ENCODE results near the gene RNF2.

RNF2 gene

DNA sequence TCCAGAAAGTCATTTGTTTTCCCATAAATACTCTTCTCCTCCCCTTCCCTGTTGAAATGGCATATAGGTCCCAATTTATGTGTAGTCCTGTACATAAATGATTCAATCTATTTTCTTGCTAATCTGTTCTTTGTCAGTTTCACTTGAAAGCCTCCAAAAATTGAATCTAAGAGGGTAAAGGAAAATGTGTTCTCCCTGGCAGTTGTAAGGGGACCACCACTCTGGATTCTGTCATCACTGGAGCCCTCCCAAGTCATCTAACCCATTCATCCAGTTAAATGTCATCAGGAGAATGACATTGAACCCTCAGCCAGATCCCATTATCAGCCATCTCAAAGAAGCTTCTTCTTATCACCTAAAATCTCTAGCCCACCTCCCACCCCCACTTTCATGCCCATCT lies 35.0 kb upstream of the RNF2 start:
- no peak overlapping the region for H2BK15ac ChIP-seq (ENCODE audit: low read length)
- no peak overlapping the region for H4K8ac ChIP-seq (ENCODE audit: low read depth, low read length)
- no peak overlapping the region for H3K4me3 ChIP-seq (ENCODE audit: low read length in 2 of 2)
- no peaks in the 10 kb centered on the region for H3K36me3 ChIP-seq (replicated peaks in 1 of 2; ENCODE audit: control insufficient read depth in 2 of 2, insufficient read depth in 2 of 2, low read length in 2 of 2)
- no peak overlapping the region for H3K27ac ChIP-seq (replicated peaks; ENCODE audit: low read length)
- no peak overlapping the region for H4K91ac ChIP-seq (ENCODE audit: low read depth, low read length, poor library complexity)
- no peak overlapping the region for H3K23ac ChIP-seq (ENCODE audit: low read depth, low read length, poor library complexity)
- no peaks in the 10 kb centered on the region for H3K9me3 ChIP-seq (replicated peaks in 1 of 2; ENCODE audit: control insufficient read depth in 2 of 2, insufficient read depth in 1 of 2, low read depth in 1 of 2, low read length in 2 of 2)
- H3K18ac ChIP-seq (ENCODE audit: low read length) = no peak overlapping the region
- no peak overlapping the region for H2BK120ac ChIP-seq (ENCODE audit: low read depth, low read length)
- H3K79me1 ChIP-seq (ENCODE audit: low read depth, low read length) = no peaks in the 10 kb centered on the region
- no peak overlapping the region for H3K14ac ChIP-seq (ENCODE audit: low read length)
- H2BK5ac ChIP-seq (ENCODE audit: low read length) = no peak overlapping the region
- H3K4me2 ChIP-seq (ENCODE audit: insufficient read depth, low read length, poor library complexity, severe bottlenecking) = no peak overlapping the region
- no peak overlapping the region for H2AK5ac ChIP-seq (ENCODE audit: low read depth, low read length)
- no peak for DNase-seq (ENCODE audit: low spot score)
- no peaks in the 10 kb centered on the region for H3K4me1 ChIP-seq (ENCODE audit: control insufficient read depth in 2 of 2, insufficient read depth in 1 of 2, low read depth in 1 of 2, low read length in 2 of 2)
- no peaks in the 10 kb centered on the region for H3K27me3 ChIP-seq (ENCODE audit: control insufficient read depth in 3 of 3, insufficient read depth in 3 of 3, low read depth in 1 of 3, low read length in 3 of 3)
- no peak overlapping the region for H2AFZ ChIP-seq (ENCODE audit: low read length)
- H3K9ac ChIP-seq (ENCODE audit: low read depth, low read length, poor library complexity) = no peak overlapping the region
- no peak overlapping the region for H3K4ac ChIP-seq (ENCODE audit: low read length)
- no peak overlapping the region for H2BK12ac ChIP-seq (ENCODE audit: low read length)

DNA sequence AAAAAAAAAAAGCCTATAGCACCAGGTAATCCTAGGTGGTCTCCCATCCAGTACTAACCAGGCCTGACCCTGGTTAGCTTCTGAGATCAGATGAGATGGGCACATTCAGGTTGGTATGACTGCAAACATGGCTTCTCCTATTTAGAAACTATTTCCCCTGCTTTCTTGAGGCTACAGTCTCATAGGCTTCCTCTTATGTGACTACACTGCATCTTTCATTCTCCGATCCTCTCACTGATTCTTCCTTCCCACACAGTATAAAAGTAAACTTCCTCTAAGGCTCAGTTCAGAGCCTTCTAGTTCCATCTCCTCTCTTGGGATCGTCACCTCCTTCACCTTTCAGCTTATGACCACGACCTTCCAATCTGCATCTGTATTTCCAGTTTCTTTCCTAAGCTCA lies 30.4 kb upstream of the RNF2 start:
- no peaks in the 10 kb centered on the region for H3K27me3 ChIP-seq (ENCODE audit: control insufficient read depth in 3 of 3, insufficient read depth in 3 of 3, low read depth in 1 of 3, low read length in 3 of 3)
- H2AFZ ChIP-seq (ENCODE audit: low read length) = no peak overlapping the region
- no peak overlapping the region for H3K23ac ChIP-seq (ENCODE audit: low read depth, low read length, poor library complexity)
- H3K4me1 ChIP-seq (ENCODE audit: control insufficient read depth in 2 of 2, insufficient read depth in 1 of 2, low read depth in 1 of 2, low read length in 2 of 2) = no peaks in the 10 kb centered on the region
- WGBS, 2 donors (ENCODE audit: extremely low coverage in 2 of 2, insufficient read length in 2 of 2, insufficient replicate concordance in 1 of 2) = no CpG with 5 or more reads among the region's 3 CpGs
- no peak overlapping the region for H4K8ac ChIP-seq (ENCODE audit: low read depth, low read length)
- H3K9me3 ChIP-seq (replicated peaks in 1 of 2; ENCODE audit: control insufficient read depth in 2 of 2, insufficient read depth in 1 of 2, low read depth in 1 of 2, low read length in 2 of 2) = no peaks in the 10 kb centered on the region
- no peak overlapping the region for H3K4ac ChIP-seq (ENCODE audit: low read length)
- no peak overlapping the region for H2BK5ac ChIP-seq (ENCODE audit: low read length)
- no peak overlapping the region for H2BK120ac ChIP-seq (ENCODE audit: low read depth, low read length)
- H3K27ac ChIP-seq (replicated peaks; ENCODE audit: low read length) = no peak overlapping the region
- no peak overlapping the region for H3K9ac ChIP-seq (ENCODE audit: low read depth, low read length, poor library complexity)
- H3K14ac ChIP-seq (ENCODE audit: low read length) = no peak overlapping the region
- H2AK5ac ChIP-seq (ENCODE audit: low read depth, low read length) = no peak overlapping the region
- H3K79me1 ChIP-seq (ENCODE audit: low read depth, low read length) = no peaks in the 10 kb centered on the region
- no peaks in the 10 kb centered on the region for H3K36me3 ChIP-seq (replicated peaks in 1 of 2; ENCODE audit: control insufficient read depth in 2 of 2, insufficient read depth in 2 of 2, low read length in 2 of 2)
- H3K18ac ChIP-seq (ENCODE audit: low read length) = no peak overlapping the region
- no peak overlapping the region for H2BK12ac ChIP-seq (ENCODE audit: low read length)
- H3K4me3 ChIP-seq (ENCODE audit: low read length in 2 of 2) = no peak overlapping the region
- DNase-seq (ENCODE audit: low spot score) = no peak
- no peak overlapping the region for H2BK15ac ChIP-seq (ENCODE audit: low read length)
- H4K91ac ChIP-seq (ENCODE audit: low read depth, low read length, poor library complexity) = no peak overlapping the region
- no peak overlapping the region for H3K4me2 ChIP-seq (ENCODE audit: insufficient read depth, low read length, poor library complexity, severe bottlenecking)

DNA sequence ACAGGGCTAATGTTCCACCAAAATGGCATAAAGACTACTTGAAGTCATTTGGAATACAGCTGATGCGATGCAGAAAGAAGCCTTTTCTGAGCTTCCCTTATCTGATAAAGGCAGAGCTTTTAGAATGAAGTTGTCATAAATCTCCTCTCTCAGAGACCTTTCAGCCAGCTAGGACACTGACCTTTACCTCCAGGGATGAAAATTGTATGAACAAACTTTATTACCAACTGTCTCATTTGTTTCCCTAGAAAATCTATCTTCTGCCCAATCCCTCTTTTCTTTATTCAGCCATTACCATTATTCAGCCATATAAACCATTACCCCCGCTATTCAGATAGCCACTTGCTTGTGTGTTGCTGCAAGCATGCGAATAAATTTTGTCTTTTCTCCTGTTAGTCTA lies 29.7 kb upstream of the RNF2 start:
- H4K91ac ChIP-seq (ENCODE audit: low read depth, low read length, poor library complexity) = no peak overlapping the region
- no peak for DNase-seq (ENCODE audit: low spot score)

DNA sequence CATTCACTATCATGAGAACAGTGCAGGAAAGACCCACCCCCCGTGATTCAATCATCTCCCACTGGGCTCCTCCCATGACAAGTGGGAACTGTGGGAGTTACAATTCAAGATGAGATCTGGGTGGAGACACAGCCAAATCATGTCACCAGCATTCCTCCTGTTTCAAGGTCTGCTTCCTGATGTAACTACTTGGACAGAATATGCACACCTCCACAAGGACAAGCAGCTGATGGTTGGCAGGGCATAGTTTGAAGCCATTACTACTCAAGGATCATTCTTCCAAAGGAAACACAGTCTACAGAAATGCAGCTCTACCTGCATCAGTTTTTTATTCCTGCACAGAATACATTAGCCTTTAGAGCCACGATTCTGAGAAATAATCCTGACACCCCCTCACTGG lies 28.5 kb upstream of the RNF2 start:
- Histone ChIP-seq H3K23ac (ENCODE audit: low read depth, low read length, poor library complexity) (no peak overlapping the region), H3K4me3 (ENCODE audit: low read length in 2 of 2) (no peak overlapping the region), H3K4me1 (ENCODE audit: control insufficient read depth in 2 of 2, insufficient read depth in 1 of 2, low read depth in 1 of 2, low read length in 2 of 2) (no peaks in the 10 kb centered on the region), H2AK5ac (ENCODE audit: low read depth, low read length) (no peak overlapping the region), H2BK15ac (ENCODE audit: low read length) (no peak overlapping the region), H3K27me3 (ENCODE audit: control insufficient read depth in 3 of 3, insufficient read depth in 3 of 3, low read depth in 1 of 3, low read length in 3 of 3) (no peaks in the 10 kb centered on the region), H2BK5ac (ENCODE audit: low read length) (no peak overlapping the region), H3K4ac (ENCODE audit: low read length) (no peak overlapping the region), H3K9ac (ENCODE audit: low read depth, low read length, poor library complexity) (no peak overlapping the region), H4K8ac (ENCODE audit: low read depth, low read length) (no peak overlapping the region), H3K4me2 (ENCODE audit: insufficient read depth, low read length, poor library complexity, severe bottlenecking) (no peak overlapping the region), H3K27ac (replicated peaks; ENCODE audit: low read length) (no peak overlapping the region), H2BK12ac (ENCODE audit: low read length) (no peak overlapping the region), H2BK120ac (ENCODE audit: low read depth, low read length) (no peak overlapping the region), H3K18ac (ENCODE audit: low read length) (no peak overlapping the region), H3K14ac (ENCODE audit: low read length) (no peak overlapping the region), H3K36me3 (replicated peaks in 1 of 2; ENCODE audit: control insufficient read depth in 2 of 2, insufficient read depth in 2 of 2, low read length in 2 of 2) (no peaks in the 10 kb centered on the region), H2AFZ (ENCODE audit: low read length) (no peak overlapping the region), H3K9me3 (replicated peaks in 1 of 2; ENCODE audit: control insufficient read depth in 2 of 2, insufficient read depth in 1 of 2, low read depth in 1 of 2, low read length in 2 of 2) (no peaks in the 10 kb centered on the region), H4K91ac (ENCODE audit: low read depth, low read length, poor library complexity) (no peak overlapping the region), H3K79me1 (ENCODE audit: low read depth, low read length) (no peaks in the 10 kb centered on the region)
- WGBS, 2 donors (ENCODE audit: extremely low coverage in 2 of 2, insufficient read length in 2 of 2, insufficient replicate concordance in 1 of 2) = no CpG with 5 or more reads among the region's 2 CpGs
- no peak for DNase-seq (ENCODE audit: low spot score)

More for the DNA sequence above, 29.7 kb upstream of the RNF2 start:
- H3K4me3 ChIP-seq (ENCODE audit: low read length in 2 of 2) = no peak overlapping the region
- H3K36me3 ChIP-seq (replicated peaks in 1 of 2; ENCODE audit: control insufficient read depth in 2 of 2, insufficient read depth in 2 of 2, low read length in 2 of 2) = no peaks in the 10 kb centered on the region
- no peak overlapping the region for H3K4ac ChIP-seq (ENCODE audit: low read length)
- no peak overlapping the region for H3K27ac ChIP-seq (replicated peaks; ENCODE audit: low read length)
- H2AFZ ChIP-seq (ENCODE audit: low read length) = no peak overlapping the region
- H3K23ac ChIP-seq (ENCODE audit: low read depth, low read length, poor library complexity) = no peak overlapping the region
- no peak overlapping the region for H2AK5ac ChIP-seq (ENCODE audit: low read depth, low read length)
- H2BK15ac ChIP-seq (ENCODE audit: low read length) = no peak overlapping the region
- no peaks in the 10 kb centered on the region for H3K79me1 ChIP-seq (ENCODE audit: low read depth, low read length)
- WGBS, 2 donors (ENCODE audit: extremely low coverage in 2 of 2, insufficient read length in 2 of 2, insufficient replicate concordance in 1 of 2) = no CpG with 5 or more reads among the region's 3 CpGs
- no peaks in the 10 kb centered on the region for H3K27me3 ChIP-seq (ENCODE audit: control insufficient read depth in 3 of 3, insufficient read depth in 3 of 3, low read depth in 1 of 3, low read length in 3 of 3)
- no peaks in the 10 kb centered on the region for H3K9me3 ChIP-seq (replicated peaks in 1 of 2; ENCODE audit: control insufficient read depth in 2 of 2, insufficient read depth in 1 of 2, low read depth in 1 of 2, low read length in 2 of 2)
- no peak overlapping the region for H3K14ac ChIP-seq (ENCODE audit: low read length)
- H3K18ac ChIP-seq (ENCODE audit: low read length) = no peak overlapping the region
- H3K9ac ChIP-seq (ENCODE audit: low read depth, low read length, poor library complexity) = no peak overlapping the region
- no peak overlapping the region for H4K8ac ChIP-seq (ENCODE audit: low read depth, low read length)
- no peak overlapping the region for H2BK12ac ChIP-seq (ENCODE audit: low read length)
- no peak overlapping the region for H2BK120ac ChIP-seq (ENCODE audit: low read depth, low read length)
- H2BK5ac ChIP-seq (ENCODE audit: low read length) = no peak overlapping the region
- H3K4me1 ChIP-seq (ENCODE audit: control insufficient read depth in 2 of 2, insufficient read depth in 1 of 2, low read depth in 1 of 2, low read length in 2 of 2) = no peaks in the 10 kb centered on the region
- no peak overlapping the region for H3K4me2 ChIP-seq (ENCODE audit: insufficient read depth, low read length, poor library complexity, severe bottlenecking)

Measured in neuronal stem cell (in vitro differentiated cells).